ENCODE data around the gene NPTXR. TPM values are rescaled to one million over a fixed set of nuclear protein-coding genes. Genes with fewer than 3 reads are reported as not detected.
"Not testable (repeated sequence)": the region's sequence is repeated elsewhere in the genome, so short reads cannot be mapped to it uniquely, and the experiment has no call there.

The NPTXR gene
- polyA plus RNA-seq, 3 donors = 4.1 to 4.4 (median 4.3) TPM

DNA sequence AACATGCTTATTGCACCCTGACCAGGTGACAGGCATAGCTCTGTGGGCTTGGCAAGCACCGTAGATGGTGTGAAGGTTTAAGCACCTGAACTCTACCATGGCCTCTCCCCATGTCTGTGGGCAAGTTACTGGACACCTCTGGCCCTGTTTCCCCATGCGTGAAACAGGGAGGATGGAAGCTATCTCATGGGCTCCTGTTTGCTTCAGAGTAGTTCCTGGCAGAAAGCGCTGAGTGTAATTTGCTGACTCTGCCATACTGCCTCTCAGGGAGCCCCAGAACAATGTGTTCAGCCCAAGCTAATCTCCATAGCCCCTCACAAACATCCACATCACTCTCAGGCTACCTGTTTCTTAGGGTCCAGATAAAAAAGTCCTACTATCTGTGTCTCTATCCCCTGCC, 25.8 kb upstream of the NPTXR start:
- no peak for DNase-seq (ENCODE audit: low read depth in 3 of 3, low spot score in 2 of 3)

DNA sequence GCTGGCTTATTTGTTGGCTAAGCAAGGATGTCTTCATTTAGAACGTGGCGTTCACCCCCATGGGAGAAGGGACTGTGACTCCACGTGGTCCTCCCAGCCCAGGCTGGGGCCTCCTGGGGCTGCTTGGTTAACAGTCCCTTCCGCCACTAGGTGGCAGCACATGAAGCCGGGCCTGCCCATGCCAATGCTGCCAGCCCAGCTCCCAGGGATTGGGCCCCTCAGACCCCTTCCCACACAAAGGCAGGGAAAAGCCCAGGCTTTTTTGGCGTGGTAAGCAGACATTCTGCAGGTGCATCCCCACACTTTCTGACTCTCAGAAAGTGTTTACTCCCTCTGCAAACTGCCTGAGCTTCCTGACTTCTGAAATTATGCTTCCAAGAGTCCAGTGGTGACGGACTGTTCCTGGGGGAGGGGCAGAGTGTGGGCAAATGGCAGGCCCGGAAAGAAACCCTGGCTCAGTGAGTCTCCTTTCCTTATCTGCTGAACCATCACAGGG, 25.1 kb upstream of the NPTXR start:
- no peak for DNase-seq (ENCODE audit: low read depth in 3 of 3, low spot score in 2 of 3)

DNA sequence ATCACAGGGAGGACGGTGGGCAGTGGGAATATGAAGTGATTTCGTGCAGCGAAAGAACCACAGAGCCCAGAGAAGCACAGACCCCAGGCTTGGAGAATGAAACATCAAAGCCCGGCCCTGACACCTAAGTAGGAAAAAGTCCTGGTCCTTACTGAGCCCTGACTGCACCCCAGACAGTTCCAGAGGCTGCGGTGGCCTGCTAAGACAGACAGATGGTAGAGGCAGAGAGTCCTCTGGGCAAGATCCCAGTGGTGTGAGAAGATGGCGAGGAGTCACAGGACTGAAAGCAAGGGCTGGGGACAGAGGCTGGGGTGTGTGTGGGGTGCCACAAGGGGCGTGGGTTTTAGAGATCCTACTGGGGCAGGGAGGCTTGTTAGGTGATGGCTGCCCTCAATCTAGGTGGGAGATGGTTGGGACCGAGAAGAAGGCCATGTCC, 24.5 kb upstream of the NPTXR start:
- DNase-seq (ENCODE audit: low read depth in 3 of 3, low spot score in 2 of 3) = no peak

DNA sequence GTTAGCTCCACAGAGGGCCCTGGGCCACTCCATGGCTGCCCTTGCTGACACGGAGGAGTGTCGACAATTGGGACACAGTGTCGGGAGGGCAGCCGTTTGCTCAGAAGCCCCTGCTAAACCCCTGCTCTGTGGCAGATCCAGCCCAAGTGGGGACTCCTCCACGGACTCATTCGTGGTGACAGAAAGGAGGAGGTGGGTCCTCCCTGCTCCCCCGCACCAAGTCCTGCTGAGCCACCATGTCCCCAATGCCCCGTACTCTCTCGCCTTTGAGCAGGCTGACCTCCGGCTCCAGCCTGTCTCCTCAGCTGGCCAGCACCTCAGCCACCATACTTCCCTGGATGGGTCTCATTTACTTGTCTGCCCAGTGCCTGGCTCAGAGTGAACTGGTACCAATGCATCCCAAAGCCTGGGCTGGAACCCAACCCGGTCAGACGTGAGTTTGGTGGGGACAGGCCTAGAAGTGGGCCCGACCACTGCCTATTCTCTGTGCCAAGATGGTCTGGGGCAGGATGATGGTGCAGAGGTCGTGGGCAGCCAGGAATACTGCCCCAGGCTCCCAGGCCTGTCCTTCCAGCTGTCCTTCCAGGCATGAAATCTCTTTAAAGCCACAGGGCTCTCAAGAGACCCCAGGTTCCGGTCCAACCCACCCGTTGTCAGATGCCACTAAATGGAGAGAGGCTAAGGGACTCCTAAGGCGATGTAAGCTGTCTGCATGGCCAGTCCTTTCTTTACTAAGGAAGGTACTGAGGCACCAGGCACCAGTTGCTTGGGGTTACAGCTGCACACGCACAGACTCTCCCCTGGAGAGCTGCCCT, 23.9 kb upstream of the NPTXR start:
- DNase-seq (ENCODE audit: low read depth in 3 of 3, low spot score in 2 of 3) = no peak

DNA sequence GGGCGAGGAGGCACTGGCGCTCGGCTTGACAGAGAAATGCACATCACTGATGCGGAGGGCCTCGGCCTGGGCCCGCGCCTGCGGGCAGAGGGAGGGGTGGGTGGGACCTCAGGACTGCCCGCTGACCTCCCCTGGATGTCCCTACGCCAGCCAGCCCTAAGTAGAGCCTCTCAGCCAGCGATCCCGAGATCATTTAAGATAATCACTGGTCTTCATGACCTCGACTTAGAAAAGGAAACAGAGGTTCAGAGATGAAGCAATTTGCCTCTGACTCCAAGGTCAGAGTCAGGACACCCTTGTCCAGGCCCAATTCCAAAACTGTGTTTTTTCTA, 23.3 kb upstream of the NPTXR start:
- DNase-seq (ENCODE audit: low read depth in 3 of 3, low spot score in 2 of 3) = no peak

DNA sequence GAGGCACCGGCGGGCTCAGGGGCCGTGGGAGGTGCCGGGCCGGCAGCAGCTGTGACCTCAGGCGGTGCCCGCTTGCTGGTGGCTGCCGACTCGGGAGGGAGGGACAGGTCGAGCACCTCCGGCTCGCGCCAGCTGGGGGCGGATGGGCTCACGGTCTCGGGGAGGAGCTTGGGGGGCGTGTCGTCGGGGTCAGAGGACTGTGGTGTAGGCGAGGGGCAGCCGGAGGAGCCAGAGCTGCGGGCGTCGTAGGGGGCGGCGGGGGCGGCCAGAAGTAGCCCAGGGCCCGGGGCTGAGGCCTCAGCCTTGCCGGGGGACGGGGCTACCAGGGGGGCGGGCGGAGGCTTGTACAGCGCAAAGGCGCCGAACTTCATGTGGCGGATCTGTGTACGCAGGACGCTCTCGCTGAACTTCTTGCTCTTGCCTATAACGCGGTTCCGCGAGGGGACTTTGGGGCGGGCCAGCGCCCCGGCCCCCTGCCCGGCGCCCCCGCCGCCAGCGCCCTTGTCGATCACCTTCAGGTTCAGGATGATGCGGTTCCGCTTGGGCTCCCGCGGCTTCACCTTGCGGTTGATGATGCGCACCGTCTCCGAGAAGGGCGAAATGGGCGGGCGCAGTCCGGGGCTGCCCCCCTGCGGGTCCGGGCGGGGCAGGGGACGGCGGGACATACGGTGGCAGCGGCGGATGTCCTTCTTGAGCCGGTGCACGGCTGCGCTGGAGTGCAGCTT, 22.7 kb upstream of the NPTXR start:
- no peak for DNase-seq (ENCODE audit: low read depth in 3 of 3, low spot score in 2 of 3)

DNA sequence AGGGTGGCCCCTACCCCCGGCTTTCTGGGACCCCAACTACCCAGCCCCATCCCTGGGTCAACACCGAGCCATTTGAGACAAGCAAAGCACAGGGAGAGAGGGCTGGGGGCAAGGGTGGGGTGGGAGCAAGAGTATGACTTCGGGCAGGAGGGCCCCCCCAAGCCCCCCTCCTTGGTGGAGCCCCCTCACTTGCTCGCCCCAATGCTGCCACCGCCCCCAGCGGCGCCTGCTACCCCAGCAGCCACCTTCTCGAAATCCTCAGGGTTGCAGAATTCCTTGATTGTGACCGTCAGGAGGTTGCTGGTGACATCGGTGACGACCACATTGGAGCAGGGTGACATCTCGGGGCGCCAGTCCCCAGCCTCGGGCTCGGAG, 22.2 kb upstream of the NPTXR start:
- DNase-seq (ENCODE audit: low read depth in 3 of 3, low spot score in 2 of 3) = no peak

DNA sequence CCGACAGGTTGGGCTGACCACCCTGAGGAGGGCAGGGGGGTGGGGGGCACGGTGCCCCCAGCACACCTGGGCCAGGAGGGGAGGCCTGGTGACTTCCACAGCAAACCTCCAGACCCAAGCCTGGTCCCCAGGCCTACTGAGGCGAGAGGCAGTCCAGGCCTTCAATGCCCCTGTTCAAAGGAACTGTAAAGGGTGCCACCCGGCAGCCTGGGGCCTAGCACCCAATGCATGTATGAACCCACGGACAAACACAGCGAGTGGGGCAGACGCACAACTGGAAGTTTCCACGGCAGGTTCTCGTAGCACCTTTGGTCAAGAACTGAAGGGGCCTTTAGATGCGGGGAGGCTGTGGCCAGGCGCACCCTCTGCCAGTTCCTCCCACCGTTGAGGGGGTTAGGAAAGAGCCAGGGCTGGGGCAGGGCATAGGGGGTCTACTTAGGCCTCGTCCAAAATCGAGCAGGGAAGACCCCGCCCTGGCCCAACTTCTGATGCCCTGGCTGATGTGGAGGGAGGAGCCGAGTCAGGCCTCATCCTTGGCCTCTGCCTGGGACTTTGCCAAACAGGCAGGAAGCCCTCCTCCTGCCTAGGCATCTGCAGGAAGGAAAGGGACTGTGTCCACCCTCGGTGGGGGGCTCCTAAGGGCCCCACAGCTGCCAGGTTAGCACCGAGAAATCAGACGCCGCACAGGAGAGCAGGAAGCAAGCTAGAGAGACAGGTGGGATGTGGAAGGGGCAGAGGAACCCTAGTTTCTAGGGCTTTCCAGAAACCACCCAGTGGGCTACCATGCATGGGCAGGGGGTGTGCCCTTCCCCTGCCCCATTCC, 21.6 kb upstream of the NPTXR start:
- DNase-seq (ENCODE audit: low read depth in 3 of 3, low spot score in 2 of 3) = no peak

DNA sequence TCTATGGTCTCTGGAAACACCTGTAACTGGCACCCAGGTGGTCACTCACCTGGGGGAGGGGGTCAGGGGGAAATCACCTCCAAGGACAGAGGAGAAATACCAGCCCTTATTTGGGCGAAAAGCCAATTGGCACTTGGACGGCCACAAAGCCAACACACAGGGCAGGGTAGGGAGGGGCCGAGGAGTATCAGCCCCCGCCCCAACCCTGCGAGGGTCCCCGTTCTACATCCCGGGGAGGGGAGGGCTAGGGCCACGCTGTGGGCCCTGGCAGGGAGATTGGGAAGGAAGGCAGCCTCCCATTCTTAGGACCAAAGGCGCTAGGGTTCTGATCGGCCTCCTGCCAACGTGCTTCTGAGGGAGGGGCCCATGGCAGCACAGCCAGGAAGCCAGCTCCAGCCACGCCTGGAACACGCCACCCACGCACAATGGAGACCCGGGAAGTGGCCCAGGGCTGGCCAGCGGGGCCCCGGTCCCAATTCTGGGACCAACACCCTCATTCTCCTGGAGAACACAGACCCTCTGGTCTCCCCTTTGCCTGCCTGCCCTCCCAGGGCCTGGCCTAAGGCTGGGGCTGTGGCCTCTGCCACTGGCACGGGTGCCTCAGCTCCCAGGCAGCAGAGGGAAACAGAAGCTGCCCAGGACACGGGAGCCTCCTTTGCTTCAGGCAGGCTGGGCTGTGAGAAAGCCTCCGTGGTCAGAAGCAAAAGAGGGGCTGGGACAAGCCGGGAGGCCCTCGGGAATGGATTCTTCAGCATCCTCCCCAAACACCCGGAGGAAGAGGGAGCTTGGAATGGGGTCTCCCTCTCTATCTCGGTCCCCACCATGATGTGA, 20.7 kb upstream of the NPTXR start:
- no peak for DNase-seq (ENCODE audit: low read depth in 3 of 3, low spot score in 2 of 3)

DNA sequence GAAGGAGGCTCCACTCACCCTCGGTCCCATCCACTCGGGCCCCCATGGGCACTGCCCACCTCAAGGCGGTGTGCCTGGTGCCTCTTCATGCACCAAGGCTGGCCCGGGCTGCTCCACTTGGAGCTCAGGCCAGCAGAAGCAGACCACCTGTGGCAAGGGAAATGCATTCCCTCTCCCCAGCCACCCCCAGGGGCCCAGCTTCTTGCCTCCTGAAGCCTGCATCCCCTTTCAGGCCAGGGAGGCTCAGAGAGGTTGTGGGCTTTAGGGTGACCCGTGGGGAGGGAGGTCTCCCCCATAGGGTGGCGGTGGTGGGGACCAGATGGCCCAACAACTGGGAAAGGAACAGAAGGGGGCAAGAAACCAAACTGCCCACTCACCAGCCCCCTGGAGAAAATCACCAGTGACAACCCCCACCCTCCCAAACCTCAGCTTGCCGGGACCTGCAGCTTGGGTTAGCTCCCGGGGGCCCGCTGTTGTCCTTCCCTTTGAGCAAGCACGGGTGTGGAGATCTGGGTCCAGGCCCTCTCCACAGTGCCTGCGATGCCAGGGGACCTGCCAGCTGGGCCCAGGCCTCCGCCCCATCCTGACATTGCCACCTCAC, 19.8 kb upstream of the NPTXR start:
- no peak for DNase-seq (ENCODE audit: low read depth in 3 of 3, low spot score in 2 of 3)

DNA sequence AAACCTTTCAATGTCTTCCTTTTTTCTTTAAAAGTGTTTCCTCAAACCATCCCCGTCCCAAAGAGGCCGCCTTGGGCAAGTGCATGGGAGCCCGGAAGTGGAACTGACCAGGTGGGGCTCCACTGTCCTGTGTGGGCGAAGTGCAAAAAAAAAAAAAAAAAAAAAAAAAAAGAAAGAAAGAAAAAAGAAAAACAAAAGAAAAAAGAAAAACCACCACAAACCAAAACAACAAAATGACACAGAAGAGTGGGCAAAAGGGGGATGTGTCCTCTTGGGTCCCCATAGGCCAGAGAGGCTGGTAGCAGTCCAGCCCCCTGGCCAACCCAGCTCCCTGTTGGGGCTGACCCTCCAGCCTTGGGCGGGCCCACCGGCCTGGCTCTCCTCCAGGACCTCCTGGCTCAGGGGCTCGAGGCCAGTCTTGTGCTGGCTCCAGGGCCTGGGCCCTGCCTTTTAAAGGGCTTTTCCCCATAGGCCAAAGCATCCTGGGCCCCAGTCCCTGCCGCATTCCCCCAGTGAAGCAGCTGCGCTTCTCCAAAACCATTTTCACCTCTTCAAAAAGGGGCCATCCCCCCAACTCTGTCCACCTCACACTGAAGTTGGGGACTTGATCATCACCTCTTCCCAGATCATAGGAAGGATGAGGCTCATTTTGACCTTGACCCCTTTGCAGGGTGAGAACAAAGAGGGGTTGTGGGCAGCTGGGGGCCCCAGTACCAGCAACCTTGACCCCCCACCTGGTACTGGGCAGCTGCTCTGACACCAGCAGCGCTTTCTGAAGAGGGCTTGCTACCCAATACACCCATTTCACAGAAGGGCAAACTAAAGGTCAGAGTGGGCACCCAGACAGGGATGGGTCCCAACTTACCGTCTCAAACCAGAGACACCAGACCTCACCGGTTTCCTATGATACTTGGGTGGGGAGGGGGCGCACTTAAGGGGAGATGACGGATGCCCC, 18.8 kb upstream of the NPTXR start:
- no peak for DNase-seq (ENCODE audit: low read depth in 3 of 3, low spot score in 2 of 3)

DNA sequence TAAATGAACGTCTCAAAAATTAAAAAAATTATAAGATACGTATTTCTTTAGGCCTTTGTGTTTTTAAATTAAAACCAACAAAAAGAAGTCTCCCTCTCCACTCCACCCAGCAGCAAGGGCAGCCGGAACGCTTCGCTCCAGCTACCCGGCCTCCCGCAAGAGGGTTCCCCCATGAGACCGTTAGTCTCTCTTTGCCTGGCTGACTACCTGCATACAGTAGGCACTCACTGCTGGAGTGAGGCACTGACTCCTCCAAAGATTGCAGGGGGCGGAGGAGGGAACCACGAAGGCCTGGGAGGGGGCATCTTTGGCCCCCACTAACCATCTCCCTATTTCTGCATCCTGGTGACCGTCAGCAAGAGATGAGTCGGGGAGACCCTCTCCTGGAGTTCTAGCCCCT, 18.1 kb upstream of the NPTXR start:
- no peak for DNase-seq (ENCODE audit: low read depth in 3 of 3, low spot score in 2 of 3)

DNA sequence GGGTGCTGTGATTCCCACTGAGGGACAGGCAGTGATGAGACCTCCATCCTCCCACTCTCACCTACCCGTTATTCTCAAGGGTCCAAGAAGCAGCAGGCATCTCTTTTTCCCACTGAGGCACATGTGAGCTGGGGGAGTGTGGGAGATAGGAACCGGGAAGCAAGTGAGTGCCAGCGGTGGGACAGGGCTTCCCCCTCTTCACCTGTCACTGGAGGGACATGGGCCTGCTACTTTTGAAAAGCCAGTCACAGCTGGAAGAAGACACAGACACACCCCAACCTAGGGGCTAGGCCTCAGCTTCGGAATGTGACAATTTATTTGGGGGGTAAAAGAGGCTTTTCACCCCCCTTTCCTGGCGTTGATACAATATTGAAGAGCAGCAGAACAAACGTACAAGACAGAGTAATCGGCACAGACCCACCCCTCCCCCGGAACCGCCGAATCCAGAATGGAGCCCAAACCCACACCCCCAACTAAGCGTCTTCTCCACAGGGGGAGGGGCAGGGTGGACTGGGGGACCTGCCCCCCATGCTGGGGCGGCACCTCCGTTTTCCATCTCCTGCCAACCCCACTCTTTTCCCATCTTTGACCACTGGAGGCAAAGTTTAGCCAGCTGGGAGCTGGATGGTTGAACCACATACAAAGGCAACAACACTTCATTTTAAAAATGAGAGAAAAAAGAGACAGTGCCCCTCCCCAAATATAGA, 17.5 kb upstream of the NPTXR start:
- DNase-seq (ENCODE audit: low read depth in 3 of 3, low spot score in 2 of 3) = no peak

DNA sequence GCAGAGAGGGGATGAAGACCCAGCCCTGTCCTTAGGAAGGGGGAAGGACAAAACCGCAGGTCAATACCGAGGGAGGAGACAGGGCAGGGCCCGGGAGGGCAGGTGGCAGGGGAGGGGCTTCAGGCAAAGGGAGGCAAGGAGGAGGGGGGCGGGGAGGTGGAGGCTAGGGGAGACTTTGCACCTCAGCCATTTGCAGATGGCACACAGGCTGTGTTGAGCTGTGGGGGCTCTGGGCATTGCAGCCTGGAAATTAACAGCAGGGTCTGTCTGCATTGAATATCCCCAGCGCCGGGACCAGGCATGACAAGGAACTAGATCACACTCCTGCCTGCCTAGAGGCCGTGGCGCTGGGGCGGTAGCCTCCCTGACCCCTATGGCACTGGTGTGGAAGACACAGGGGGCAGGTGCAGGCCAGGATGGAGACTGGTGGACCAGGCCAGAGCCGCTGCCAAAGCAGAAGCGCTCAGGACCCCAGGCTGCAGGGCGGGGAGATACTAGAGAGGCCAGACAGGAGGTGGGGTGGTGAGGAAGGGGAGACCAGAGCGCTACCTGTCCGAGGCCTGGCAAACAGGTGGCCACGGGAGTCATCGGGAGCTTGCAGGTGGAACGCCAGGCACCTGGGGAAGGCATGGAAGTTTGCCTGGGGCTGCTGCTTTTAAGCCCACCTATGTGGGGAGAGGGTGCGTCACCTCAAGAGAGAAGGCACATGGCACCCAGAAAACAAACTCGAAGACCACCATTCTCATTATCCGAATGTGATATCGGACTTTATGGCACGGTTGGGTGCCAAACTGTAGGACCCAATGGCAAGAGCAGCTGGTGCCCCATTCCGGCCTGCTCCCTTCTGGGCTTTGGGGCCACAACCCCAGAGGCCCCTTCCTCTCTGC, 16.7 kb upstream of the NPTXR start:
- no peak for DNase-seq (ENCODE audit: low read depth in 3 of 3, low spot score in 2 of 3)

DNA sequence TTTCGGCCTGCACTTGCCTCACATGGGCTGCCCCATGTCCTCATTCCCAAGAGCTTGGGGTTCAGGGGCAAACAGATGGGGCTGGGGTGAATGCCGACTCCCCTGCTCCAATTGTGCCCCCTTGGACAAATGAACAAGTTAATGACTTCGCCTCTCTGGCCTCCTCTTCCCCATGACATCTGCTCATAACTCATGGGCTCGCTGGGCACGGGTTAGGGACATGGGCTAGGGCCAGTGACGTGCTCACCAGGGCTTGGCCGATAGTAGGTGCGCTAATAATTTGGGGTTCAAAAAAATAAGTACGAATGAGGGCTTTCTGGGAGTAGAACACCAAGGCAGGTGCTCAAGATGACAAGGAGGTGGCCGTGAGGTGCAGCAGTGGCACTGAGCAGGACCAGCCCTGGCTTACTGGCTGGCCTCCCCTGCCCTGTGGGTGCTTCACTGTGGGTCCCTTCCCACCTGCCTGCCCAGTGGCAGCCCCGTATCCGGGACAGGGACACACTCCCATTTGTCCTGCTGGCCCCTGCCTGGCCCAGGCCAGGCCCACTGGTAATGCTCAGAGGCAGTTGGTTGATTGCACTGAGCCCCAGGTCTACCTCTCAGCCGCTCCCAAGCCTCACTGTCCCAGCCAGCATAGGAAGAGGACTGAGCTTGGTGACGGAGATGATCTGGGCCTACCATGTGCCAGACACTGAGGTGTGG, 15.9 kb upstream of the NPTXR start:
- DNase-seq (ENCODE audit: low read depth in 3 of 3, low spot score in 2 of 3) = no peak

DNA sequence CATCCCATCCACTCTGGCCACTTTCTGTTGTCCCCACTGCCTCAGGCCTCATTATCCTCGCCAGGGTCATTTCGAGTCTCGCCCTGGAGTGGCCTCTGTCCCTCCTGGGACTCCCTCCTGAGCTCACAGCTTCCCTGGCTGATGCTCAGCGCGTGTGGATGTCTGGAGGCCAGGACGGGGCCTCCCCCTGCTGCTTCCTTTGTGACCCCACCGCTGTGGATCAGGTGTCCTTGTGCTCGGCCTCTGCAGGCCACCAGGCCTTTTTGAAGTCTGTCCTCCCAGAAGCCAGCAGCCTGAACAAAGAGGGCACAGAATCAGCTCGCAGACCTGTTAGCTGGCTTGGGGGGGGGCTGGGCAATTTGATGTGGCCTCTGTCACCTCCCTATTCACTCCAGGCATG, 14.7 kb upstream of the NPTXR start:
- no peak for DNase-seq (ENCODE audit: low read depth in 3 of 3, low spot score in 2 of 3)

DNA sequence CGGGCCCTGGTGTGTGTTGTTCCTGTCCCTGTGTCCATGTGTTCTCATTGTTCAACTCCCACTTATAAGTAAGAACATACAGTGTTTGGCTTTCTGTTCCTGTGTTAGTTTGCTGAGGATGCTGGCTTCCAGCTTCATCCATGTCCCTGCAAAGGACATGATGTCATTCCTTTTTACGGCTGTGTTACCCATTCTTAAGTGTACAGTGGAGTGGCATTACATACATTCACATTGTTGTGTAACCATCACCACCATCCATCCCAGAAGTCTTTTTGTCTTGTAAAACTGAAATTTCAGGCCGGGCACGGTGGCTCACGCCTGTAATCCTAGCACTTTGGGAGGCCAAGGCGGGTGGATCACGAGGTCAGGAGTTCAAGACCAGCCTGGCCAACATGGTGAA, 10.6 kb upstream of the NPTXR start:
- not testable (repeated sequence) for DNase-seq (ENCODE audit: low read depth in 3 of 3, low spot score in 2 of 3)

Data from right renal cortex interstitium (tissue), 3 donors.